ENCODE measurements around the gene AKNA.

Gene AKNA

DNA sequence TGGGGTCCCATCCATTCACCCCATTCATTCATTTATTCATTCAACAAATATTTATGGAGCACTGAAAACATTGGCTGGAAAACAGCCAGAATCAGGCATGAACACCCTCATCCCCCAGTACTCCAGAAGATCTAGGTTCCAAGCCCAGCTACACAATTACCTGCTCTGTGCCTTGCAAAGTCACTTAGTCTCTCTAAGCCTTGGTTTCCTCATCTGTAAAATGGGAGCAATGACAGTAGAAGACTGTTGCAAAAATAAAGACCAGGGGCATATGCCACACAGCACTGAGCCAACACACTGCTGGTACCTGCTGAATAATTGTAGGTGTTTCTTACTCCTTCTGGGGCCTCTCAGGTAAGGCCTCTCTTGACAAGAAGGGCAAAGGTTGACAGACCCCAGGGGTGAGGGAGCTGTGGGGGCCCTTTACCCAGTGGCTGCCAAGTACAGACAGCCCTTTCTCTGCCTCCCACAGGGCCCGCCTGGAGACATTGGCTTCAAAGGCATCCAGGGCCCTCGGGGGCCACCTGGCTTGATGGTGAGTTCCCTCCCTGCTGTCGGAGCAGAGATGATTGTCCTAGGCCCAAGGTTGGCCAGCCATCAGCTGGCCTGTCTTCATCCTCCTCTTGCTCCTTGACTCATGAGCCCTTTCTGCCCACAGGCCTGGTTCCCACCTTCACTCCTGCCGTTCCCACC is 87.5 kb downstream of the AKNA start:
- DNase-seq, result no peak

DNA sequence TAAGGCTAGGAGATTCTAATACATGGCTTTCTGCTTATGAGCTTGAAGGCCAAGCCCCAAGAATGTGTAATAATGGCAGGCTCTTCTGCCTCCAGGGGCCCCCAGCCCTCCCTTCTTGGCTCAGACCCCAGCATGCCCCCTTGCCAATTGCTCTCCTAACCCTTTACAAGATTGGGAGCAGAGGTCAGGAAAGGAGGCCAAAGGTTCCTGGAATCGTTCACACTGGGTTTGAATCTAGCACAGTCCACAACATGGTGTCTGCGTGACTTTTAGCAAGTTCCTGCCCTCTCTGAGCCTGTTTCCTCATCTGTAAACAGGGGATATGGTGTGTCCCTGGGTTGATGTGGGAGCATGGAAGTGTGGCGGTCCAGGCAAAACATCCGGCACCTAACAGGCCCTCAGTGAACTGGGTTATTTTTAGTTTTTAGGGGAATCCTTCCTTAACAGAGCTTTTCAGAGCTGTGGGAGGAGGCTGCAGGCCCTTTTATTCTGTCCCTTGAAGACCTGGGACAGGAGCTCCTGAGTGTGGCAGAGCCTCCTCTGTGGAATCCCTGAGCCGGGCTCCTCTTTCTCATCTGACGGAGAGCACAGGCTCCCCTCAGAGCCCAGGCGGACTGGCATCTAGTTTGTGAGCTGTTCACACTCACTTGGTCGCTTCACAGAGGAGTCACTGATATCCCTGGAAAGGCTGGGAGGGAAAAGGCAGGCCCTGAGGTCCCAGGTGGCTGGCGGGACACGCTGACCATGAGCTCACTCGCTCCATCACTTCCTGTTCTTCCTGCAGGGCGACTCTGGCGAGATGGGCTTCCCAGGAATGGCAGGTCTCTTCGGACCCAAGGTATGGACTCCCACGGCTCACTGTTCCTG is 88.3 kb downstream of the AKNA start:
- no peak for DNase-seq

GRCh38 chr9:114296338-114296737 is 91.4 kb downstream of the AKNA start:
- DNase-seq, result no peak

DNA sequence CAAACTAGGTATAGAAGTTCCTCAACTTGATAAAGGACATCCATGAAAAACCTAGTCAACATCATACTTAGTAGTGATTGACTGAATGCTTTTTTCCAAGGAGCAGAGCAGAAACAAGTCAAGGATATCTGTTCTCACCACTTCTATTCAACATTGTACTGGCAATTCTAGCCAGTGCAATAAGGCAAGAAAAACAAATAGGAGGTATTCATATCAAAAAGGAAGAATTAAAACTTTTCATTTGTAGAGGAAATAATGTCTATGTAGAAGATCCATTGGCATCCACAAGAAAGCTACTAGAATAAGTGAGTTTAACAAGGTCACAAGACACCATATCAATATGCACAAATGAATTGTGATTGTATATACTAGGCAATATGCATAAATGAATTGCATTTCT is 93.1 kb downstream of the AKNA start:
- no peak for DNase-seq

GRCh38 chr9:114291886-114292590 is 95.7 kb downstream of the AKNA start:
- DNase-seq, result no peak

DNA sequence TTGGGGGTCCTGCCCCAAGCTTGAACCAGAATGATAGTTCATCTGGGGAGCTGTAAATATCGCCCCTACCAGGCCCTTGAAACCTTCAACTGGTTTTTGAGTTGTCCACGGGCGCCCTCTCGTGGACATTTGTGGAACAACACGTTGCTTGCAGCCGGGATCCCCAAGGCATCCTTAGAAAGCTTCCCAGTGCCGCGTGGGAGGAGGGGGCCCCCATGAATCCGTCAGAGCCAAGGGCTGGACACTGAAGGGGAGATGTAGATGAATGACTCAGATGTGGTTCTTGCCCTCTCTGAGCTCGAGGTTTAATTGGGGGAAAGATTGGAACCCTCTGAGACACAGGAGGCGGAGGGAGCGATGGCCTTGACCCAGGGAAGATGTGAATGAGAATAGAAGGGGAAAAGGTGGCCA is 96.7 kb downstream of the AKNA start:
- DNase-seq, result peak; percentile 66

GRCh38 chr9:114290561-114290986 is 97.2 kb downstream of the AKNA start:
- no peak for DNase-seq

DNA sequence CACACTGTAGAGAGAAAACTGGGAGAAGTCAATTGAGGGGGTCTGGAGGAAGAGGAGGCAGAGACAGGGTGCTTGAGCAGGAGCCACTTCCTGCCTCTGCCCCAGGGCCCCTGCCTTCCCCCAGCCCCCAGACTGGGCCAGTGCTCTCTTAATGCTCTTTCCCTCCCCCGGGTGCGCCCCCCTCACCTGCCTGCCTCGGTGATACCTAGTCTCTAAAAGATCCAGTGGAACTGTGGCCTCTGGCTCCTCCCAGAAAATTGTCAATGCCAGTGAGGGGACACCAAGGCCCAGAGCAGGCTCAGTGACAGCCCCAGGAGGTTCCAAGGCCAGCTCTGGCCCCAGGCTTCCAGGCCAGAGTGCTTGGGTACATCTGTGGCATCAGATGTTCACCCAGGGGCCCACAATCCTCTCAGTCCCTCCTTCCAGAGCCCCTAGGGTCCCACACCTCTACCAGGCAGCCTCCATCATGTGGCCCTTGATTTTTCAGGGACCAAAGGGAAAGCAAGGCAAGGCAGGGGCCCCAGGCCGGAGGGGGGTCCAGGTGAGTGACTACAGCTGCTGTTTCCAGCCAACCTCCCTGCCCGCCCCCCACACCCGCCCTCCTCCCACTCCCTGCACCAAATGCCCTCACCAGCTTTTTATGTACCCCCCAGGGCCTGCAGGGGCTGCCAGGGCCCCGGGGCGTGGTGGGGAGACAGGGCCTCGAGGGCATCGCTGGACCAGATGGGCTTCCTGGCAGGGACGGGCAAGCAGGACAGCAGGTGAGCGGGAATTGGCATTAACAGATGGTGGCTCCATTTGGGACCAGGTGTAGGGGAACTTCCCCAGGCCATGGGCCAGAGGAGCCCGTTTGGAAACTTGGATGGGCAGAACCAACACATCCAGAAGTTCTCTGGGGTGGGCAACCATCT is 98.0 kb downstream of the AKNA start:
- no peak for DNase-seq

GRCh38 chr9:114289106-114289505 is 98.7 kb downstream of the AKNA start:
- no peak for DNase-seq

DNA sequence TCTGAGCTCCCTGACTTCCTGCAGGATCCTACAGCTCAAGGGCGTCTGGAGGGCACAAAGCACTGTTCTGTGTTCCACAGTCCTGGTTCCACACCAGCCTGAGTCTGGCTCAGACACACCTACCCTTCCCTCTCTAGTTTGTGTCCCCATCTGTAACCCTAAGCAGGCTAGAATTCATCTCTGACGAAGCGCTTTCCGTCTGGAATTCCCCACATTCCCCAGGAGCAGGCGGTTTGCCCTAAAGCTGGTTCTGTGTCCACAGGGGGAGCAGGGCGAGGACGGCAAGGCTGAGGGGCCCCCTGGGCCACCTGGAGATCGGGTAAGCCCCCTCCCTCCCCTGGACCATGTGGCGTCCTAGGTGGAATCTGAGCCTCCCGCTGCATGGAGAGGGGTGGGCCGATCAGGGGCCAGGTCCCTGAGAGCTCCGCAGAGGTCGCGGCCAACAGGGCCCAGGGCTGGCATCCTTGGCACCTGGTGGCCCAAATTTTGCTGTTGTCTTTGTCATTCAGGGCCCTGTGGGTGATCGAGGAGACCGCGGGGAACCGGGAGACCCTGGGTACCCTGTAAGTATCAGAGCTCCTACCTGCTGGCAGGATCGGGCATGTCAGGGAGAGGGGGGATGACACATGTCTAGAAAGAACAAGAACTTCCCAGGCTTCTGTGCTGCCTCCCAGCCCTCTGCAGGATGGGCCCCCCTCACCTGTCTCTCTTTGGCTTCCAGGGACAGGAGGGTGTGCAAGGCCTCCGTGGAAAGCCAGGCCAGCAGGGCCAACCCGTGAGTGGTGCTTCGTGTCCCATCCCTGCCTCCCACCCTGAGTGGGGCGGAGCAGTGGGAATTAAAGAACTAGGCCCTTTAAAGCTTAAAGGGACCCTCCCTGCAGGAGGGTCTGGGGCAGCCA is 99.3 kb downstream of the AKNA start:
- no peak for DNase-seq

- no peak for DNase-seq
These were observed 100.0 kb downstream of the AKNA start for GRCh38 chr9:114287763-114288192.

DNA sequence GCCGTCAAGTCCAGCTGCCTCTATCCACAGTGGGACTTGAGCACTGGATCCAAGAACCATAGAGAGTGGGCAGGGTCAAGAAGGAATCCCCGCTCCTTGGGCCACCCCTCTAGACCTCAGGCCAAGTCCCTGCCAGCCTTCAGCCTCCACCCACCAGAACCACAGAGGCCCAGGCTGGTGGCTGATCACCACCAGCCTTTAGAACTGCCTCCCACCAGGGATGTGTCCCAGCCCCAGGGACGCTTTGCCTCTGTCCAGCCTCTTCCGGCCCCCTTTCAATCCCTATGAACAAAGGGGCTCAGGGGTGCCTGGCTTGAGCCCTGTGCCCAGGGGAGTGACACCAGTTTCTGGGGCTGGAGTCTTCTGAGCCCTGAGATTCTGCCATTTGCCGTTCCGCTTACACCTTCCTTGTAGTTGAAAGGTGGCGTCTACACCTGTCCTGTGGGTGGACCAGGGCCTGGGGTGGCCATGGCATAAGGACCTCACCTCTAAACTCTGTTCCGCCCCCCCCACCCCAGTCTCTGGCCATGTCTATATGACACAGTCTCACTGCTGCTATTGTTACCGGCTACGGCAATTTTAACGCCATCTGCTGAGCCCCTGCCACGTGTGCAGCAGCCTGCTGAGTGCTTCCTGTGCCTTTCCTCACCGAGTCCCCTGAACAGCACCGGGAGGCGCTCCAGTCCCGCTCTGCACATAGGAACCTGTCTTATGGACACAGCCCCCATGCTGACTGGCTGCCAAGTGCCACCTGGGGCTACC is 100.6 kb downstream of the AKNA start:
- no peak for DNase-seq

GRCh38 chr9:114286146-114286679 is 101.6 kb downstream of the AKNA start:
- no peak for DNase-seq

DNA sequence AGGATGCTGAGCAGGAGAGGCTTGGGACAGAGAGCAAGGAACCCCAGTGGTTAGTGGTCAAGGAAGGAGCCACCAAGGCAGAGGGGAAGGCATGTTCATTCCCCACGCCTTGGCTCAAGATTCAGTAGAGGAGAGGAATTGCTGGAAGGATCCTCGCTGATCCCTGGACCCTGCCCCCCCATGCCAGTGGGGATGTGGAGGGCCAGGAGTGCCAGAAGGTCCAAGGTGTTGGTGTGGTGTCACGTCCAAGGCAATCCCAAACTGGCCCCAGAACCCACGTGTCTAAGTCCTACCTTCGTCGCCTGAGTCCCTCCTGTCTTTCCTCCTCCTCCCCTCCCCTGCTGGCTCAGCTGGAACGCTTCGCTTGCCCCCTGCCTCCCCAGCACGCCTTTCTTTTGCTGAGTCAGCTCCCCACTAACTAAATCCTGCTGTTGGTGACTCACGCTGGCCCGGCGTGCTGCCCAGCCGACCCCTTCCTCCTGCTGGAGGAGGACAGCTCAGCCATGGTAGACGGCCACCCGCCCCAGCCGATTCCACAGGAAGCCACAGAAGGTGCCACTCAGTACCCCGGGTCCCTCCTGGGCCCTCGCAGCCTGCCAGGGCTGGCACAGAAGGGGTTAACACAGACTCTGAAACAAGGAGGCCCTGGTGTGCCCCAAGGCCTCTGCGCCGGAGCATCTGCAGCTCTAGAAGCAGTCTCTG is 102.5 kb downstream of the AKNA start:
- no peak for DNase-seq

- no peak for DNase-seq
These were observed 103.3 kb downstream of the AKNA start for GRCh38 chr9:114284316-114285060.

Measured in T-helper 9 cell (primary cell).